ENCODE data around the gene GPR39. TPM values are rescaled to one million over a fixed set of nuclear protein-coding genes. Genes with fewer than 3 reads are reported as not detected.

Gene GPR39
- total RNA-seq, 2 donors from 2014 or later, result 1.9 to 2.7 TPM

DNA sequence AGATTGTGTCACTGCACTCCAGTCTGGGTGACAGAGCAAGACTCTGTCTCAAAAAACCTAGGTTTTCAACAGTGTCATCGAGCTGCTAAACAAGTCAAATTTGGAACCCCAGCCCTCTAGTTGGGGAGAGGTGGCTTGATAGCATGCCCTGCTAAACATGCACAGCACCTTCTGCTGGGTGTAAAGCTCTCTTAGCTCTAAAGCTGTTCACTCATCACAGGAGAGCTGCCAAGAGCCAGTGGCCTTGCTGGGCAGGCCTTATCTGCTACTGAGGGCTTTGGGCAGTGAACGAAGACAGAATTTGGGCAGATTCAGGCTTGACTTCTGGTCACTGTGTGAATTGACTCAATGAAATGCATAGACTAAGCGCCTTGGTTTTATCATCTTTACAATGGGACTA is 152.1 kb downstream of the GPR39 start:
- TF ChIP-seq, protein P1, sequence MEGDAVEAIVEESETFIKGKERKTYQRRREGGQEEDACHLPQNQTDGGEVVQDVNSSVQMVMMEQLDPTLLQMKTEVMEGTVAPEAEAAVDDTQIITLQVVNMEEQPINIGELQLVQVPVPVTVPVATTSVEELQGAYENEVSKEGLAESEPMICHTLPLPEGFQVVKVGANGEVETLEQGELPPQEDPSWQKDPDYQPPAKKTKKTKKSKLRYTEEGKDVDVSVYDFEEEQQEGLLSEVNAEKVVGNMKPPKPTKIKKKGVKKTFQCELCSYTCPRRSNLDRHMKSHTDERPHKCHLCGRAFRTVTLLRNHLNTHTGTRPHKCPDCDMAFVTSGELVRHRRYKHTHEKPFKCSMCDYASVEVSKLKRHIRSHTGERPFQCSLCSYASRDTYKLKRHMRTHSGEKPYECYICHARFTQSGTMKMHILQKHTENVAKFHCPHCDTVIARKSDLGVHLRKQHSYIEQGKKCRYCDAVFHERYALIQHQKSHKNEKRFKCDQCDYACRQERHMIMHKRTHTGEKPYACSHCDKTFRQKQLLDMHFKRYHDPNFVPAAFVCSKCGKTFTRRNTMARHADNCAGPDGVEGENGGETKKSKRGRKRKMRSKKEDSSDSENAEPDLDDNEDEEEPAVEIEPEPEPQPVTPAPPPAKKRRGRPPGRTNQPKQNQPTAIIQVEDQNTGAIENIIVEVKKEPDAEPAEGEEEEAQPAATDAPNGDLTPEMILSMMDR (IDR thresholded peaks at IDR 0.05), result no peak
- H3K9me3 ChIP-seq, result no peaks in the 10 kb centered on the region
- no peaks in the 10 kb centered on the region for H3K4me1 ChIP-seq (ENCODE audit: control insufficient read depth in 1 of 2, low read depth in 2 of 2)
- ATAC-seq (ENCODE audit: insufficient number of reproducible peaks, low FRiP score, low read depth) (no peak), DNase-seq (ENCODE audit: low spot score) (no peak)
- no peaks in the 10 kb centered on the region for H3K36me3 ChIP-seq
- H3K27ac ChIP-seq, result no peak overlapping the region
- H3K4me3 ChIP-seq, result no peak overlapping the region
- H3K27me3 ChIP-seq (replicated peaks; ENCODE audit: insufficient read depth), result no peaks in the 10 kb centered on the region

DNA sequence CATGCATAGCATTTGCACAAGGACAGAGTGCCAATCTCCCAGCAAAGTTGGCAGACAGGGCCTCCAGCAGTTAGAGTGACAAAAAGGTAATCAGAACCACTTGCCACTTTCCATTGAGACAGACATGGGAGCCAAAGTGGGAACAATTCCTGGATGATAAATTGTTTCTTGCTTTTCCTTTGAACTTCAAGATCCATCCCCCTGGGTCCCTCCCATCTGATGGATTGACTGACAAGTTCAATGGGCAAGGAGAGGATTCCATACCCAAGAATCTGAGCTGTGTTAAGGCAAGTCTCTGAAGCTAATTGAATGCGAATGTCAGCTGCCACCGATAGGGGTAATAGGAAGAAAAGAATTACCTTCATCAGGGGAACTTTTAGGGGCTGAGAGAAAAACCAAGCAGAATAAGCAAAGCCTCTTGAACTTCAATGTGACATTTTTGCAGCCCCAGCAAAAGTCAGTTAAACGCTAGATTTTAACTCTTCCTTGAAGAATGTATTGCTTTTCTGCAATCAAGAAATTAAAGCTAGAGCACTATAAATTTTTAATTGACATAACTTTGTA is 156.9 kb downstream of the GPR39 start:
- ATAC-seq (ENCODE audit: insufficient number of reproducible peaks, low FRiP score, low read depth), result no peak

DNA sequence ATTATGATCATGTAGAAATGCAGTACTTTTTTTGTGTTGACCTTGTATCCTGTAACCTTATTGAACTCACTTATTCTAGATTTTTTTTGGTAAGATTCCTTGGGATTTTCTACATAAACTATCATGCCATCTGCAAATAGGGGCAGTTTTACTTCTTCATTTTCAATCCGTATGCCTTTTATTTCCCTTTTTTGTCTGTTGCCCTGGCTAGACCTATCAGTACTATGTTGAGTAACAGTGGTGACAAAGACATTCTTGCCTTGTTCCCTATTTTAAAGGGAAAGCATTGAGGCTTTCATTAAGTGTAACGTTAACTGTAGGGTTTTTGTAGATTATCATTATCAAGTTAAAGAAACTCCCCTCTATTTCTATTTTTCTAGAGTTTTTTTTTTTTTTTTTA is 161.1 kb downstream of the GPR39 start:
- no peaks in the 10 kb centered on the region for H3K4me1 ChIP-seq (ENCODE audit: control insufficient read depth in 1 of 2, low read depth in 2 of 2)
- H3K27ac ChIP-seq, result no peak overlapping the region
- no peaks in the 10 kb centered on the region for H3K27me3 ChIP-seq (replicated peaks; ENCODE audit: insufficient read depth)
- ATAC-seq (ENCODE audit: insufficient number of reproducible peaks, low FRiP score, low read depth), result no peak
- DNase-seq (ENCODE audit: low spot score), result no peak
- H3K9me3 ChIP-seq, result no peaks in the 10 kb centered on the region
- no peak overlapping the region for H3K4me3 ChIP-seq
- H3K36me3 ChIP-seq, result no peaks in the 10 kb centered on the region
- TF ChIP-seq, protein P1 (IDR thresholded peaks at IDR 0.05), result no peak

More for the DNA sequence above, 156.9 kb downstream of the GPR39 start:
- TF ChIP-seq, protein P1 (IDR thresholded peaks at IDR 0.05), result no peak
- DNase-seq (ENCODE audit: low spot score), result no peak
- Histone ChIP-seq H3K27ac (no peak overlapping the region), H3K4me3 (no peak overlapping the region), H3K36me3 (no peaks in the 10 kb centered on the region), H3K27me3 (replicated peaks; ENCODE audit: insufficient read depth) (no peaks in the 10 kb centered on the region), H3K9me3 (no peaks in the 10 kb centered on the region), H3K4me1 (ENCODE audit: control insufficient read depth in 1 of 2, low read depth in 2 of 2) (no peaks in the 10 kb centered on the region)

DNA sequence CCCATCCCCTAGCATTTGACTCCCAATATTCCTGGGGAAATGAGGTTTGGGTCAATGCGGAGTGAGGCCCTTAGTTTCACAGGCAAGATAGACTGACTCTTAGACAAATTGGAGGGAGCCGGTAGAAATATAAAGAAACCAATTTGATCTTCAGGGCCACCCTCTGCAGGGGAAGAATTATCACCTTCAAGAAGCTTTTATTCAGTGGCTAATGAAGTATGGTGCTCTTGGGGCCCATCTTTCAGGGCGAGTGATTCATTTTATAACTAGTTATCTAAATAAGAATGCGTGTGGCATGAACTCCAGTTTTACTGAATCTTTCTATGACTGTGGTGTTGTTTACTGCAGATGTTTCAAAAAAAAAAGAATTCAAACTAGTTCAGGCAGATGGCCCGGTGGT is 165.0 kb downstream of the GPR39 start:
- ATAC-seq (ENCODE audit: insufficient number of reproducible peaks, low FRiP score, low read depth) (no peak), DNase-seq (ENCODE audit: low spot score) (no peak)
- TF ChIP-seq, protein P1 (IDR thresholded peaks at IDR 0.05), result no peak
- Histone ChIP-seq H3K4me1 (ENCODE audit: control insufficient read depth in 1 of 2, low read depth in 2 of 2) (no peaks in the 10 kb centered on the region), H3K36me3 (no peaks in the 10 kb centered on the region), H3K27ac (no peak overlapping the region), H3K9me3 (no peaks in the 10 kb centered on the region), H3K4me3 (no peak overlapping the region), H3K27me3 (replicated peaks; ENCODE audit: insufficient read depth) (no peaks in the 10 kb centered on the region)

DNA sequence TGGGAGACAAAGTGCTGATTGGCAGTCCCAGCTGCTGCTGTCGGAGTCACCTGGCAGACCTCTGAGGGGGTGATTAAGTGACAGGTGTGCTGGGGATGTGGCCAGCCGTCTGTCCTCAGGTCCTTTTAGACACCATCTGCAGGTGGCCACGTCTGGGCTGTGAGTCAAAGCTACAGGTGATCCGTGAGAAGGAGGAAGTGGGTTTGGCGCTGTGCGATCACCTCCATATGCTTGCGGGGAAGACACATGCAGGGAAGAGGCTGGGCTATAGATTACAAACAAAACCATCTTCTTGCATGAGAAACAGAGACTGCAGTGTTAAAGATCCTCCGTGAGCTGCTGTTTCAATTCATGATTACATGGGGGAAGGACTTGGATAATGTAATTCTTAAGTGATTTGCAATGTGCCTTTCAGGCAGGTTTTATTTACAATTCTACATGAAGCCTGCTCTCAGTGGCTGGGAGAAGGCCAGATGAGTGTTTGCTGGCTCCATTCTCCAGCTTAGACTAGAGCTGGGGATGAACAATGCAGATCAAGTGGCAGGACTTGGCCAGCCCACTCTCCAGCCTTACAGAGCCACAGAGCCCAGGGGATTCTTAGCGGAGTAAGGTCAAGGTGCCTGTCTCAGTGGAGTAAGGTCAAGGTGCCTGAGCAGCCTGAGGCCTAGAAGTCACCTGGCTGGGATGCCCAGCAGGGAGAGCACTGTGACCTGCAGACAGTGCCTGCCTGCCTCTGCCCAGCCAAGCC is 165.6 kb downstream of the GPR39 start:
- TF ChIP-seq, protein P1 (IDR thresholded peaks at IDR 0.05), result no peak
- Histone ChIP-seq H3K9me3 (no peaks in the 10 kb centered on the region), H3K36me3 (no peaks in the 10 kb centered on the region), H3K27me3 (replicated peaks; ENCODE audit: insufficient read depth) (no peaks in the 10 kb centered on the region), H3K4me3 (no peak overlapping the region), H3K4me1 (ENCODE audit: control insufficient read depth in 1 of 2, low read depth in 2 of 2) (no peaks in the 10 kb centered on the region), H3K27ac (no peak overlapping the region)
- DNase-seq (ENCODE audit: low spot score) (no peak), ATAC-seq (ENCODE audit: insufficient number of reproducible peaks, low FRiP score, low read depth) (no peak)
